ENCODE data around the gene GTF3C4. TPM values are rescaled to one million over a fixed set of nuclear protein-coding genes. Genes with fewer than 3 reads are reported as not detected.

The GTF3C4 gene
- total RNA-seq, 2 donors from 2014 or later = 28.5 to 29.3 TPM

DNA sequence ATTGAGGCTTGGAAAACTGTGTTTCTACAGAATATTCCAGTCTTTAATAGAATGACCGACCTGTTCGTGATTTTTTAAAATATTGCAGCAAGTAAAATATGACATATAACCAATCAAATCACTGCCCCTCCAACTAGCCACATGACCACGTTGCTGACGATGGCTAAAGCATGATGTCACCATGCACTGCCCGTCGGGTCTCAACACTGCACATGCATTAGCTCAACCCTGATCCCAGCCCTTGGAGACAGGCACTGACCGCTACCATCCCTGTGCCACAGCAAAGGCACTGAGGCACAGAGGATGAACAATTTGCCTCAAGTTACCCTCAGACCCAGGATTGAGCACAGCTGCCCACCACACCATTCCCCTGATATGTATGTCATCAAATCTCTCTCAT lies 14.0 kb upstream of the GTF3C4 start:
- Histone ChIP-seq H3K9me3 (ENCODE audit: control insufficient read depth, low read length) (no peaks in the 10 kb centered on the region), H3K4me1 (ENCODE audit: control insufficient read depth, insufficient read depth, low read length) (no peaks in the 10 kb centered on the region), H3K27me3 (ENCODE audit: control insufficient read depth, insufficient read depth, low read length, poor library complexity, severe bottlenecking) (no peaks in the 10 kb centered on the region), H3K27ac (ENCODE audit: low read depth, low read length) (no peak overlapping the region), H3K9ac (ENCODE audit: extremely low read depth, low read length, poor library complexity, severe bottlenecking) (no peak overlapping the region), H3K4me3 (ENCODE audit: low read length) (no peak overlapping the region), H3K36me3 (ENCODE audit: control insufficient read depth, insufficient read depth, low read length) (peaks cover 82% of the 10 kb centered on the region)
- TF ChIP-seq, protein P1, sequence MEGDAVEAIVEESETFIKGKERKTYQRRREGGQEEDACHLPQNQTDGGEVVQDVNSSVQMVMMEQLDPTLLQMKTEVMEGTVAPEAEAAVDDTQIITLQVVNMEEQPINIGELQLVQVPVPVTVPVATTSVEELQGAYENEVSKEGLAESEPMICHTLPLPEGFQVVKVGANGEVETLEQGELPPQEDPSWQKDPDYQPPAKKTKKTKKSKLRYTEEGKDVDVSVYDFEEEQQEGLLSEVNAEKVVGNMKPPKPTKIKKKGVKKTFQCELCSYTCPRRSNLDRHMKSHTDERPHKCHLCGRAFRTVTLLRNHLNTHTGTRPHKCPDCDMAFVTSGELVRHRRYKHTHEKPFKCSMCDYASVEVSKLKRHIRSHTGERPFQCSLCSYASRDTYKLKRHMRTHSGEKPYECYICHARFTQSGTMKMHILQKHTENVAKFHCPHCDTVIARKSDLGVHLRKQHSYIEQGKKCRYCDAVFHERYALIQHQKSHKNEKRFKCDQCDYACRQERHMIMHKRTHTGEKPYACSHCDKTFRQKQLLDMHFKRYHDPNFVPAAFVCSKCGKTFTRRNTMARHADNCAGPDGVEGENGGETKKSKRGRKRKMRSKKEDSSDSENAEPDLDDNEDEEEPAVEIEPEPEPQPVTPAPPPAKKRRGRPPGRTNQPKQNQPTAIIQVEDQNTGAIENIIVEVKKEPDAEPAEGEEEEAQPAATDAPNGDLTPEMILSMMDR (conservative IDR thresholded peaks at IDR 0.05) = no peak
- peaks cover 58% of the 10 kb centered on the region for H3K36me3 Mint-ChIP-seq (ENCODE audit: low read depth)
- 79 to 95% methylated on average over 7 of the region's 7 CpGs for WGBS, 2 experiments (ENCODE audit: insufficient coverage in 1 of 2, insufficient read length in 1 of 2)
- H3K4me3 Mint-ChIP-seq = no peak overlapping the region
- H3K27me3 Mint-ChIP-seq (ENCODE audit: insufficient read depth) = no peaks in the 10 kb centered on the region
- H3K4me1 Mint-ChIP-seq = no peaks in the 10 kb centered on the region
- no peak for DNase-seq
- H3K27ac Mint-ChIP-seq = no peak overlapping the region
- no peaks in the 10 kb centered on the region for H3K9me3 Mint-ChIP-seq

DNA sequence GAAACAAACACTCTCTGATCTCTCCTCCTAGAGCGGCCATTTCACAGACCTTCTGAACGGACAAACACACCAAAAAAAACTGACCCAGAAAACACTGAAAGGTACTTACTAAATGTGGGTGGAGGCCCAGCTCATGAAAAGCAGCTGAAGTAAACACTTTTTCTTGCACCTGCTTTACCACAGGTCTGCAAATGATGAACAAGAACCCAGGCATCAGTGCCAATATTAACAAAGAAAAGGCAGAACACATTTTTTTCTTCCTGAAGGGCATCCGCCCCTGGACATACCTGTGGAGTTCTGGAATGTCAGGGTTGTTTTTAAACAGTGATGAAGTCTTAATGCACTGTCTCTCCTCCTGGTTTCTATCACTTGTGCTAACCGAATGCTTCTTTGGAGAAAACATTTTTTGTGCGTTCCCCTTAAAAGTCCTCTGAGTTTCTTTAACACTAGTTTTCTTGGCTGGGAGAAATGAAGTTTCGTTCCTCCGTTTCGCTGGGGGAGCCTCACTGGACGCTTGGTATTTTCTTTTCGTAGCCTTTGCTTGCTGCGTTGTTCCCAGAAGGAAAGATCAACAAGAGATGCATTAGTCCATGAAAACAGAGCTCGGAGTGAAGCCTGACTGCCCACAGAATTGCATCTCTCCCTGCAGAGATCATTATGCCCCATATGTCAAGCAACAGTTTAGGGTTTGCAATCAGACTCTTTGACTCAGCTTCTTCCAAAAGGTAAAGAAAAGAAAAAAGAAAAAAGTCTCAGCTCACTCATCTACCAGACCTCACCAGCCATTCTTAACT lies 7.9 kb upstream of the GTF3C4 start:
- Histone ChIP-seq H3K4me1 (ENCODE audit: control insufficient read depth, insufficient read depth, low read length) (no peaks in the 10 kb centered on the region), H3K4me3 (ENCODE audit: low read length) (no peak overlapping the region), H3K9ac (ENCODE audit: extremely low read depth, low read length, poor library complexity, severe bottlenecking) (no peak overlapping the region), H3K27me3 (ENCODE audit: control insufficient read depth, insufficient read depth, low read length, poor library complexity, severe bottlenecking) (no peaks in the 10 kb centered on the region), H3K36me3 (ENCODE audit: control insufficient read depth, insufficient read depth, low read length) (peaks cover 77% of the 10 kb centered on the region), H3K9me3 (ENCODE audit: control insufficient read depth, low read length) (peaks cover under 1% of the 10 kb centered on the region), H3K27ac (ENCODE audit: low read depth, low read length) (no peak overlapping the region)
- TF ChIP-seq, protein P1 (conservative IDR thresholded peaks at IDR 0.05) = no peak
- 91 to 93% methylated on average over 8 to 12 of the region's 12 CpGs for WGBS, 2 experiments (ENCODE audit: insufficient coverage in 1 of 2, insufficient read length in 1 of 2)
- H3K9me3 Mint-ChIP-seq = no peaks in the 10 kb centered on the region
- H3K36me3 Mint-ChIP-seq (ENCODE audit: low read depth) = peaks cover 31% of the 10 kb centered on the region
- H3K4me3 Mint-ChIP-seq = no peak overlapping the region
- H3K4me1 Mint-ChIP-seq = peaks cover 9% of the 10 kb centered on the region
- no peaks in the 10 kb centered on the region for H3K27me3 Mint-ChIP-seq (ENCODE audit: insufficient read depth)
- peak overlapping the region; percentile 53 for H3K27ac Mint-ChIP-seq
- DNase-seq = no peak

DNA sequence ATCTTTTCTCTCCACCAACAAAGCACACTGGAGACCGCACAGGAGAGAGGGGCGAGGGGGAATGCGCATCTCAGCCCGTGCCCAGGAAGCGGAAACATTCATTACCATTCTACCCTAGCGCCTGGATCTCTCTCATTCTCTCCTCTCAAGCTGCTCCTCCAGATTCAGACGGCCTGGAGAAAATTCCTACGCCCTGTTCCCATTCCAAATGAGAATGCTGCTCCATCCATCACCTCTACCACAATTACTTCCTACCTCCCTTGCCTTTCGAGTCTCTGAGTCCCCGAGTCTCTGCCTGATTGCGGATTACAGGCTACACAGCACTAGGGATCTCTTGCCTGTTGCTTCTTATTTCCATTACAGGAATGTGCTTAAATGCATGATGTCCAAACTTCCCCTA lies 7.1 kb upstream of the GTF3C4 start:
- Histone ChIP-seq H3K9ac (ENCODE audit: extremely low read depth, low read length, poor library complexity, severe bottlenecking) (no peak overlapping the region), H3K27me3 (ENCODE audit: control insufficient read depth, insufficient read depth, low read length, poor library complexity, severe bottlenecking) (no peaks in the 10 kb centered on the region), H3K27ac (ENCODE audit: low read depth, low read length) (no peak overlapping the region), H3K9me3 (ENCODE audit: control insufficient read depth, low read length) (peaks cover 8% of the 10 kb centered on the region), H3K36me3 (ENCODE audit: control insufficient read depth, insufficient read depth, low read length) (peaks cover 78% of the 10 kb centered on the region), H3K4me1 (ENCODE audit: control insufficient read depth, insufficient read depth, low read length) (peaks cover 1% of the 10 kb centered on the region), H3K4me3 (ENCODE audit: low read length) (no peak overlapping the region)
- Mint-ChIP-seq H3K36me3 (ENCODE audit: low read depth) (peaks cover 34% of the 10 kb centered on the region), H3K9me3 (no peaks in the 10 kb centered on the region), H3K4me1 (peaks cover 15% of the 10 kb centered on the region), H3K4me3 (no peak overlapping the region), H3K27me3 (ENCODE audit: insufficient read depth) (no peaks in the 10 kb centered on the region), H3K27ac (no peak overlapping the region)
- TF ChIP-seq, protein P1 (conservative IDR thresholded peaks at IDR 0.05) = no peak
- peak; percentile 63 for DNase-seq
- WGBS, 2 experiments (ENCODE audit: insufficient coverage in 1 of 2, insufficient read length in 1 of 2) = 42 to 68% methylated on average over 4 to 11 of the region's 11 CpGs

Measured in endodermal cell (in vitro differentiated cells).